ENCODE results near the gene PPP1R9B. TPM values are rescaled to one million over a fixed set of nuclear protein-coding genes. Genes with fewer than 3 reads are reported as not detected.

PPP1R9B gene
- total RNA-seq, 1 donor from 2014 or later = 68.9 TPM

- FAIRE-seq = no peak
- peak in 1 of 2 donors; percentile 74 for DNase-seq (ENCODE audit: low spot score in 2 of 2)
Measured at GRCh38 chr17:50133028-50133768, 17.3 kb downstream of the PPP1R9B start.

GRCh38 chr17:50132104-50132794 is 18.2 kb downstream of the PPP1R9B start:
- FAIRE-seq (no peak), DNase-seq (ENCODE audit: low spot score in 2 of 2) (no peak)

- FAIRE-seq (no peak), DNase-seq (ENCODE audit: low spot score in 2 of 2) (no peak)
Measured at GRCh38 chr17:50130559-50131305, 19.7 kb downstream of the PPP1R9B start.

GRCh38 chr17:50129728-50130558 is 20.5 kb downstream of the PPP1R9B start, which contains the start of gene SAMD14:
SAMD14 (minus strand) TSS chr17:50130160; CDS start chr17:50124959, 5,201 bp downstream.
- FAIRE-seq (no peak), DNase-seq (ENCODE audit: low spot score in 2 of 2) (peak; percentile 73 to 83)

GRCh38 chr17:50129353-50129727 is 21.1 kb downstream of the PPP1R9B start:
- FAIRE-seq (no peak), DNase-seq (ENCODE audit: low spot score in 2 of 2) (no peak)

GRCh38 chr17:50128441-50129352 is 21.8 kb downstream of the PPP1R9B start:
- DNase-seq (ENCODE audit: low spot score in 2 of 2) (no peak), FAIRE-seq (no peak)

- DNase-seq (ENCODE audit: low spot score in 2 of 2) (no peak), FAIRE-seq (no peak)
Measured at GRCh38 chr17:50127697-50128361, 22.6 kb downstream of the PPP1R9B start.

- FAIRE-seq (no peak), DNase-seq (ENCODE audit: low spot score in 2 of 2) (no peak)
Measured at GRCh38 chr17:50125420-50125997, 25.0 kb downstream of the PPP1R9B start.

- FAIRE-seq = no peak
- no peak for DNase-seq (ENCODE audit: low spot score in 2 of 2)
Measured at GRCh38 chr17:50123649-50124349, 26.7 kb downstream of the PPP1R9B start.

GRCh38 chr17:50122945-50123344 is 27.5 kb downstream of the PPP1R9B start:
- DNase-seq (ENCODE audit: low spot score in 2 of 2) (no peak), FAIRE-seq (no peak)

- FAIRE-seq = no peak
- no peak for DNase-seq (ENCODE audit: low spot score in 2 of 2)
Measured at GRCh38 chr17:50120475-50121253, 29.8 kb downstream of the PPP1R9B start.

- FAIRE-seq (no peak), DNase-seq (ENCODE audit: low spot score in 2 of 2) (no peak)
Measured at GRCh38 chr17:50118828-50119218, 31.7 kb downstream of the PPP1R9B start.

GRCh38 chr17:50118076-50118827 is 32.2 kb downstream of the PPP1R9B start:
- FAIRE-seq = no peak

GRCh38 chr17:50117202-50118051 is 33.0 kb downstream of the PPP1R9B start:
- FAIRE-seq (no peak), DNase-seq (ENCODE audit: low spot score in 2 of 2) (no peak)

More at GRCh38 chr17:50118076-50118827, 32.2 kb downstream of the PPP1R9B start:
- no peak for DNase-seq (ENCODE audit: low spot score in 2 of 2)

- DNase-seq (ENCODE audit: low spot score in 2 of 2) (no peak), FAIRE-seq (no peak)
Measured at GRCh38 chr17:50115756-50116155, 34.7 kb downstream of the PPP1R9B start.

Measured in frontal cortex (tissue), 4 donors.